Suprapubic skin (tissue), 4 donors: Measurements from ENCODE around the gene WDR7. TPM values are rescaled to one million over a fixed set of nuclear protein-coding genes. Genes with fewer than 3 reads are reported as not detected.

Source experiments
- DNase-seq, 2 donors: peaks; one replicate each; pipeline ENCODE4 v3.0.0-alpha.2; 2019; ENCODE audit warnings: low spot score in 2 of 2
- H3K27ac ChIP-seq: fragments of 200-600 bp; sonication (generic); one replicate; pipeline ENCODE4 v1.5.1; 2019
- H3K27me3 ChIP-seq: fragments of 200-600 bp; sonication (generic); one replicate; pipeline ENCODE4 v1.5.1; 2019
- H3K36me3 ChIP-seq: fragments of 200-600 bp; sonication (generic); one replicate; pipeline ENCODE4 v1.5.1; 2019
- H3K4me1 ChIP-seq: fragments of 200-600 bp; sonication (generic); one replicate; pipeline ENCODE4 v1.5.1; 2019
- H3K4me3 ChIP-seq: fragments of 200-600 bp; sonication (generic); one replicate; pipeline ENCODE4 v1.5.1; 2019; ENCODE audit warnings: mild to moderate bottlenecking
- H3K9me3 ChIP-seq: fragments of 200-600 bp; sonication (generic); one replicate; pipeline ENCODE4 v1.5.1; 2019
- EP300 ChIP-seq: sonication (generic); formaldehyde crosslinking; IDR thresholded peaks from one replicate; pipeline ENCODE4 v1.6.1; 2017; ENCODE audit warnings: antibody characterized with exemption
- POLR2A ChIP-seq, 2 donors: fragments of 450-650 bp; IDR thresholded peaks; one replicate each; pipeline ENCODE4 v1.6.1; 2017; ENCODE audit warnings: antibody characterized with exemption in 2 of 2, mild to moderate bottlenecking in 2 of 2, moderate library complexity in 2 of 2
- POLR2AphosphoS5 ChIP-seq, 3 donors: sonication (generic); formaldehyde crosslinking; IDR thresholded peaks; one replicate each; pipeline ENCODE4 v1.6.1; 2017; ENCODE audit warnings: antibody characterized with exemption in 3 of 3
- WGBS: methylation state at CpG from one replicate; pipeline ENCODE4 v1.1.5; 2018; 5-methylcytosine and 5-hydroxymethylcytosine counted together
- total RNA-seq, 4 donors: library from RNA; depleted of rRNA; stranded (reverse); fragments of >200 nt; gene quantifications; one replicate each; pipeline ENCODE4 v1.1.0, GENCODE V29; 2016
- TF ChIP-seq, protein P1 (sequence below), 2 donors: fragments of 200-600 bp in 1 of 2; fragments of 450-650 bp in 1 of 2; sonication (generic) in 1 of 2; IDR thresholded peaks; one replicate each; pipeline ENCODE4 v1.5.1; 2016 to 2019; ENCODE audit warnings: antibody characterized with exemption in 2 of 2, mild to moderate bottlenecking in 1 of 2, moderate library complexity in 1 of 2

The WDR7 gene
- total RNA-seq, 4 donors from 2014 or later: 14.4 to 29.2 (median 20.2) TPM

DNA sequence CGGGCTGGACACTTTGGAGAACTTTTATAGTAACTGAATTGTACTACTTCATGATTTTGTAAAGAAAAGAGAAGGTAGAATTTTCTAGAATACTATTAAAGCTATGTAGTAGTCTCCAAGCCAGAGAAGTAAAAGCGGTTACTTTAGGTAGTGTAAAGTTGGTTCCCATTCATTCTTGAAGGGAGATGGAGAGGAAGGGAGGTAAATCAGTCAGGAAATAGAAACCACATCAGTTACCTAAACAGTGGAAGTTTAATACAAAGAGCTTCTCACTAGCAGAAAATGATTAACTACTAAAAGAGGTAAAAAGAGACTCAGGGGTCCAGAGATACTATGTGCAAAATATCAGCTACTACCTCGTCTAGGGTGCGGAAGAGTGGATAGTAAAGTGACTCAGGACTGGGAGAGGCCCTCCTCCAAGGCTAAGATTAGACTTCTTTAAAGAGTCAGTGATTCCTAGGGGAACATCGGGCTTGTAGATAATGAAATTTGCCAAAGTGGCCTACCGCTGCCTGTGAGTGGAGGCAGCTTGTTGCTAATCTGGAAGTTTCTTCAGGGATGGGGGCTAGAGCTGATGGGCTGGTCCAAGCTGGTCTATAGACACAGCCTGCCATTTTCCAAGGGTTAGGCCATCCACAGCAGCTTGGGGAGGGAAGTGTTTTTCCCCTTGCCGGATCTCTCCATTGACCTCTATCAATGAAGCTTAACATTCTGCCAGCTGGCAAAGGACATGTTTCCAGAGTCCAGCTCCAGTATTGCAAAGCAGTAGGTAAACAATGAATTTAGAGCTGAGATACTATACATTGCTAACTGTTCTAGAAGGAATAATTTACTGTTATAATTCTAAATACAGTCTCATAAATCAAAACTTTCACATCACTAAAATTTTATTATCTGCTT lies 249.3 kb downstream of the WDR7 start:
- no peak overlapping the region for H3K4me3 ChIP-seq
- no peak for DNase-seq
- whole genome bisulfite sequencing: 84% methylated on average over 7 of the region's 7 CpGs
- no peaks in the 10 kb centered on the region for H3K27me3 ChIP-seq
- no peak overlapping the region for H3K27ac ChIP-seq
- H3K36me3 ChIP-seq: no peaks in the 10 kb centered on the region
- TF ChIP-seq POLR2AphosphoS5 (IDR thresholded peaks at IDR 0.05): no peak
- TF ChIP-seq POLR2A (IDR thresholded peaks at IDR 0.05): no peak
- TF ChIP-seq, protein P1, sequence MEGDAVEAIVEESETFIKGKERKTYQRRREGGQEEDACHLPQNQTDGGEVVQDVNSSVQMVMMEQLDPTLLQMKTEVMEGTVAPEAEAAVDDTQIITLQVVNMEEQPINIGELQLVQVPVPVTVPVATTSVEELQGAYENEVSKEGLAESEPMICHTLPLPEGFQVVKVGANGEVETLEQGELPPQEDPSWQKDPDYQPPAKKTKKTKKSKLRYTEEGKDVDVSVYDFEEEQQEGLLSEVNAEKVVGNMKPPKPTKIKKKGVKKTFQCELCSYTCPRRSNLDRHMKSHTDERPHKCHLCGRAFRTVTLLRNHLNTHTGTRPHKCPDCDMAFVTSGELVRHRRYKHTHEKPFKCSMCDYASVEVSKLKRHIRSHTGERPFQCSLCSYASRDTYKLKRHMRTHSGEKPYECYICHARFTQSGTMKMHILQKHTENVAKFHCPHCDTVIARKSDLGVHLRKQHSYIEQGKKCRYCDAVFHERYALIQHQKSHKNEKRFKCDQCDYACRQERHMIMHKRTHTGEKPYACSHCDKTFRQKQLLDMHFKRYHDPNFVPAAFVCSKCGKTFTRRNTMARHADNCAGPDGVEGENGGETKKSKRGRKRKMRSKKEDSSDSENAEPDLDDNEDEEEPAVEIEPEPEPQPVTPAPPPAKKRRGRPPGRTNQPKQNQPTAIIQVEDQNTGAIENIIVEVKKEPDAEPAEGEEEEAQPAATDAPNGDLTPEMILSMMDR (IDR thresholded peaks at IDR 0.05): no peak
- TF ChIP-seq EP300: no peak
- no peaks in the 10 kb centered on the region for H3K9me3 ChIP-seq
- no peaks in the 10 kb centered on the region for H3K4me1 ChIP-seq

DNA sequence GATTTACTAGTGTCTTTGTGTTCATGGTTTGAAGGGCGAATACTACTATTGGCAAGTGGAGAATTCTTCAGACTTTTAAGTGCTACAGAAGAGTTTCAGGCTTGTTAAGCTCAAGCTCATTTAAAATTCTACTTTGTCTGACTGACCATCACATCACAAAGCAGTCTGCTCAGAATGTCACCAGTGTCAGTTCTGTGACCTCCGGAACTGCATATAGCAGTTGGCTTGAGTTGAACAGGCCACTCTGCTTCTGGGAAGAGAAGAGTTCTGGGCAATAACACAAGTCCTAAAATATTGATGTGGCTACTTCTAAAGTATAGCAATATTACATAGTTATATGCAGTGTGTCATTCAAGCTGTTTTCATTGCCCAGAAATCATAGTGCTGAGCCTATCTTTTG lies 250.8 kb downstream of the WDR7 start:
- 100% methylated on average over 2 of the region's 2 CpGs for WGBS
- TF ChIP-seq, protein P1 (IDR thresholded peaks at IDR 0.05): no peak
- TF ChIP-seq POLR2A (IDR thresholded peaks at IDR 0.05) (no peak), EP300 (no peak), POLR2AphosphoS5 (IDR thresholded peaks at IDR 0.05) (no peak)
- no peak for DNase-seq
- no peaks in the 10 kb centered on the region for H3K9me3 ChIP-seq
- no peaks in the 10 kb centered on the region for H3K4me1 ChIP-seq
- no peaks in the 10 kb centered on the region for H3K36me3 ChIP-seq
- no peaks in the 10 kb centered on the region for H3K27me3 ChIP-seq
- H3K27ac ChIP-seq: no peak overlapping the region
- no peak overlapping the region for H3K4me3 ChIP-seq

DNA sequence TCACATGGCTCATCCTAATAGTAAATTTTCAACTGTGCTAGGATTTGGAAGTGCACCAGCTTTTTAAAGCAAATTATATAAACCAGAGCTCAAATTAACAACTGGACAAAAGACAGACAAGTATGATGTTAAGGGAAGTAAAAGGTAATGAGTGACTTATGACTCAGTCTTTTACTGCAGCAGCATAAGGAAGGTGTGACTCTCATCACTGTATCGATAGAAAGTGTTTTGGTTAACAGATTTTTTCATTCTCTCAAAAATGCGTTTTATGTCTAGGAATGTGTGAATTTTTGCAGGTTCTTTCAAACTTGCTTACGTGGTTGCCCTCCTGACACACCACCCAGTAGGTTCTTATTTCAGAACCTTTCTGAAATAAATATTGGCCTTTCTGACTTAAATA lies 251.5 kb downstream of the WDR7 start:
- Histone ChIP-seq H3K27ac (no peak overlapping the region), H3K4me3 (no peak overlapping the region), H3K27me3 (no peaks in the 10 kb centered on the region), H3K36me3 (no peaks in the 10 kb centered on the region), H3K9me3 (no peaks in the 10 kb centered on the region), H3K4me1 (no peaks in the 10 kb centered on the region)
- 91% methylated on average over 3 of the region's 3 CpGs for WGBS
- DNase-seq: no peak
- TF ChIP-seq EP300 (no peak), POLR2AphosphoS5 (IDR thresholded peaks at IDR 0.05) (no peak), POLR2A (IDR thresholded peaks at IDR 0.05) (no peak)
- TF ChIP-seq, protein P1 (IDR thresholded peaks at IDR 0.05): no peak

GRCh38 chr18:56903686-56904085 lies 252.5 kb downstream of the WDR7 start:
- no peak for DNase-seq
- H3K4me1 ChIP-seq: no peaks in the 10 kb centered on the region
- WGBS: 87% methylated on average over 2 of the region's 2 CpGs

DNA sequence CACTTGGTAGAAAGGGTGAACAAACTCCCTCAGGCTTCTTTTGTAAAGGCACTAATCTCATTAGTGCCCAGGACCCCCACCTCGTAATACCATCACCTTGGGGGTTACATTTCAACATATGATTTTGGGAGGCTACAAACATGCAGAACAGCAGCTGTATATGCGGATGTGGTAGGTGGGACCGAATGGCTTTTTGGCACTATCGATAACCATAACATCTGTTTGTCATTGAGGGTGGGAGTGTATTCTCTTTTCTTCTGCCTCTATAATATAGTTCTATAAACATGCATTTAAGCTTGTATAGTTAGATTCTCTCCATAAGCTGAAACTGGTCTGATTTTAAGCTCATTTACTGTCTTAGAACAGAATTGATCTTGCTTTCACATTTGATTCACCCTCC lies 256.6 kb downstream of the WDR7 start:
- Histone ChIP-seq H3K36me3 (no peaks in the 10 kb centered on the region), H3K4me1 (no peaks in the 10 kb centered on the region), H3K9me3 (no peaks in the 10 kb centered on the region), H3K4me3 (no peak overlapping the region), H3K27ac (no peak overlapping the region), H3K27me3 (no peaks in the 10 kb centered on the region)
- TF ChIP-seq POLR2AphosphoS5 (IDR thresholded peaks at IDR 0.05) (no peak), EP300 (no peak), POLR2A (IDR thresholded peaks at IDR 0.05) (no peak)
- TF ChIP-seq, protein P1 (IDR thresholded peaks at IDR 0.05): no peak
- WGBS: 66% methylated on average over 4 of the region's 4 CpGs
- DNase-seq: no peak

More at GRCh38 chr18:56903686-56904085, 252.5 kb downstream of the WDR7 start:
- no peak overlapping the region for H3K4me3 ChIP-seq
- no peaks in the 10 kb centered on the region for H3K27me3 ChIP-seq
- no peaks in the 10 kb centered on the region for H3K9me3 ChIP-seq
- no peaks in the 10 kb centered on the region for H3K36me3 ChIP-seq
- no peak overlapping the region for H3K27ac ChIP-seq
- TF ChIP-seq POLR2A (IDR thresholded peaks at IDR 0.05): no peak
- no peak for TF ChIP-seq POLR2AphosphoS5 (IDR thresholded peaks at IDR 0.05)
- no peak for TF ChIP-seq EP300
- TF ChIP-seq, protein P1 (IDR thresholded peaks at IDR 0.05): no peak
